Stimulated activated CD4-positive, alpha-beta T cell treated with anti-CD3 and anti-CD28 coated beads, Interleukin-1b, Interleukin-23, amount 100 ng/mL, for 1 hour (primary cell): ENCODE results near the gene SLU7.
A peak's percentile ranks its signal among the peaks of the same experiment; 100 is the strongest.

Experiments
- DNase-seq, 2 donors: peaks; one replicate each; pipeline ENCODE4 v3.0.0-alpha.2; 2020; ENCODE audit warnings: low read depth in 2 of 2

SLU7 gene

DNA sequence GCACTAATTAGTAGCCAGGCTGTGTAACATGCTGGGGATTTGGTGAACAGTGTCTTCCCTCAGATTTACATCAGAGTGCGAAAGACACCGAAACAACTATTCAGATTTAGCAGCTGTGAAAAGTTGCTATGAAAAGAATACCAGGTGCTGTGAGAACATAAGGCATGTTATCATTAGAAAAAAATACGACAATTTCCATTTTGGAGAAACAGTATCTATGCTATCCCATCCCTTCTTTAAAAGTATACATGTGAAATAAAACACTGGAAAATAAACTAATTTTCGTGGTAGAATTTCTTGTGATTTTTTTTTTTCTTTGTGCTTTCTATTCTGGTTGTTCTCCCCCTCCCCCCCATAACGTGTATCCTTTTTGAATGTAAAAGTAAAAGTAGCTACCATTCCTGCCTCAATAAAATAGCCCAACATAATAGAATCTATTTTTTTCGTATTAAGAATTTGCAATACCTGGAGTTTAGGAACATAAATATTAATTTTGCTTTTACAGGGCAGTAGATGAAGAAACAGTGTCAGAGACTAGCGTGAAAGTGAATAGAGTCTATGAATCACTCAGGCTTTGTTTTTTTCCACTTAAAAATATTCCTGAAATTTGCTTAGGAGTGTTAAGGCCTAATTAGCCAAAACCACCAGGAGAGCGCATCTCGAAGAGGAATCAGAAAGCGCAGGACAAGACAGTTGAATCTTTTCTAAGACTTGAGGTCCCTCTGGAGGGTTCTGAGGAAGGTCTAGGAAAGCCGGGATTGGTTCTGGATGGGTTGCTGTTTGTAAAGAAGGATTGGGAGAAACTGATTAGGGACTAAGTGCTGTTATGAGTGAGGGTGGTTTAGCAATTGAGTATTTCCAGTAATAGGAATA lies 813 bp upstream of the SLU7 start:
- no peak for DNase-seq

DNA sequence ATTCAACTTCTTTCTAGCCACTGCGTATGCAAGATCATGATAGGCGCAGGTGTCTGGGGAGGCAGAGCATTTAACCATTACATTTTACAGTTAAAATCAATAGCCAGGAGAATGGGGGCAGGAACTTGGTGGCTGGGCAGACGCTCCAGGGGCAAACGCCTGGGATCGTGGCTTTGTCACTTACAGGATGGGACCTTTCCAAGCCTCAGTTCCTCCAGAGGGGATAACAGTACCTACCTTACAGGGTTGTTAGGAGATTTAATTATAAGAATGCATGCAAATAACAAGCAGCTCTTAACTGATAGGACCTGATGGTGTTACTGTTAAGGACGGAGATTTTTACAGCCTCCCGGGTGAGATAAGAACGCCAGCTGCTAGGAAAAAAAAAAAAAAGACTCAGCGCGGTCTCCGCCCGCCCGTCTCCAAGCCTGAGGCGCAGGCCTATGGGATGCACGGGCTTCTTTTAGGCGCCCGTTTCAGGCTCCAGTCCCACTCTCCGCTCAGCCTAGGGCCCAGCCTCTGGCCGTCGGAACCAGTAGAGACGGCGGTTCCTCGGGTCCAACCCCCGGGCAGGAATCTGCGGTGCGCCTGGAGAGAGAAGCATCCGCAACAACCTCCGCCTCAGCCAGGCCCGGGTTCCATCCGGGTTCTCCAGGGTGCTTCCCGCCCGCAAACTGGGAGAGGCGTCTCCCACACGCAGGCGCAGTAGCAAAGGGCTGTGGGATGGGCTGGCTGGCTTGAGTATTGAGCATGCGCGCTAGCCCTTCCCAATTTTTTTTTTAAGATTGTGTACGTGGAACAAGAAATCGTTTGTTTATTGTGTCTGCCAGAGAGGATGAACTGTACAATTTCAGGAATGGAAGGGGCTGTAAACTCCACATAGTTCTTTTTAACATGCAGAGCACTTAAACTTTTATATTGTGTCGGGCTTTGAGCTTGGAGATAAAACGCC lies 19.2 kb downstream of the SLU7 start, which contains the start of gene FAM200C:
Gene FAM200C (minus strand): TSS at position 653 of the 952 bp plus-strand sequence. CDS start 4,564 bp downstream, outside the sequence.
- DNase-seq, result peak in 1 of 2 donors; percentile 35

DNA sequence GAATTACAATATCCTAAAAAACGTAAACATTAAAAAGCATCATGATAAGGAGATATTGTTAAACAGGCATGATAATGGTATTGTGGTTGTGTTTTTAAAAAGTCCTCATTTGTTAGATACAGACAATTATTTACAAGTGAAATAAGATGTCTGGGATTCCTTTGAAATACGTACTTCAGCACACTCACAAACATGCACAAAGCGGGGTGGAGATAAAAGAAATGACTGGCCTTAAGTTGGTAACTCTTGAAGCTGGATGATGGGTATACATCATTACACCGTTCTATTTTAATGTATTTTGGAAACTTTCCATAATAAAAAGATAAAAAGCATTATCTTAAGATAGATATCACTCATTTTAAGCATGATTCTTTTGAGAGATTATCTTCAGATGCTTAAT lies 20.1 kb downstream of the SLU7 start:
- no peak for DNase-seq

DNA sequence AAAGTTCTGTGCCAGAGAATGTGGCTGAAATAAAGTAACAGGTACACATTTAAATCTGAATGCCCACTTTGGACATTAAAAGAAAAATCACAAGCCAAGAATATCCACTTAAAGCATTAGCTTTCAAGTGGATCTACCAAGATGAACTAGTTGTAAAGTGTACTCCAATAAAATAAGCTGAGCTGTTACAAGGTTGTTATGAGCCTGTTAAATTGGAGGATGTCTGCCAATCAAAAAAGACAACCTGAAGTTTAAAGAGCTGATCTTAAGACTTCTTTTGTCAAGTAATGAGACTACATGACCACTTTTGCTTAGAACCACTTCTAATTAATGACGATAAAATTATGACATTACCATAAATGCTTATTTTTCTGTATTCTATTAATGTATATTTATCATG lies 21.4 kb downstream of the SLU7 start:
- DNase-seq, result no peak

DNA sequence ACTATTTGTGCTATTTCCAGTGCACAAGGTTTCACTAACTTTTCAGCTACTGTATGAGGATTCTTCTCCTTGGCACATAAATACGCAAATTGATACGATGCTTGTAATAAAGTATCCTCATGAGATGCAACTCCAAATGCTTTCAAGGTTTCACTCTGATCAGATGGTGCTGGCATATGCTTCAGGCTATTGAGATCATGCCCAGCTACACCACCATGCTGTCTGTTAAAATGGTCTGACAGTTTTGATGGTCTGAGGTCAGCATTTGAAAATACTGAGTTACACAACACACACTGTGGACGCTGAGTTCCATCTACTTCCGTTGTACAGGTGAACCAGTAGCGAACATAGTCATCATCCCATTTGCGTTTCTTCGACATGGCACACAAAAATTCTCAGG lies 23.8 kb downstream of the SLU7 start:
- no peak for DNase-seq

DNA sequence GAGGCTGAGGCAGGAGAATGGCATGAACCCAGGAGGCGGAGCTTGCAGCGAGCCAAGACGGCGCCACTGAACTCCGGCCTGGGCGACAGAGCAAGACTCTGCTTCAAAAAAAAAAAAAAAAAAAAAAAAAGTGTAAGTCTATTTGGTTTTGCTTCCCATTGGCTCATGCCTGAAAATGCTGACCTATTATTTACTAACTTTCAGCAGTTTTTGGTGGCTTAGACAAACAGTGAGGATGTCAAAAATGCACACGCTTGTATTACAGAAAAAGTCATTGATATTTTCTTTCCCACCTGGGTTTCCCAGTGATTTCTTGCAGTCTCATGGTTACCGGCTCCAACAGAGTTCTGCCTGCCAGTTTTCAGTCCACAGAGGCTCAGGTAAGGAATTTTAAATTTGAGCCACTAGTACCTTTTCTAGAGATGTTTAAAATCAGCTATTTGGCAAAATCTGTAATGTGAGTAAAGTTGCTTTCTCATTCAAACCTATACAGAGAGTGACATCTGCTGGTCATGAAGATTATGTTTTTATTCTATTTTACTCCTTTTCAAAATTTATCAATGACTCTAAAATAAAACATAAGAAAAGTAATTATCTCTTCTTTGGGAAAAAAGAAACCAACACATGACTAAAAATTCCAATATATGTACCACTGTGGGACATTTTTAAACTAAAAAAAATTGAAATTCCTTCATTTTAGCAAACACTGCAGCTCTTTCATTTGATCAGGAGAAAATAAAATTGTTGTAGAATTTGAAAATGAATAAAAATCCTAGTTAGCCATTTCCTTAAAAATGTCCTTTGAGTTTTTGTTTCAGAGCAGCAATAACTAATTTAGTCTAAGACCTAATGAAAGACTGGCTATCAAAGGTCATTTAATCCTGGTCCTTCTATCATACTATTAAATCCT lies 27.8 kb downstream of the SLU7 start:
- DNase-seq, result no peak

DNA sequence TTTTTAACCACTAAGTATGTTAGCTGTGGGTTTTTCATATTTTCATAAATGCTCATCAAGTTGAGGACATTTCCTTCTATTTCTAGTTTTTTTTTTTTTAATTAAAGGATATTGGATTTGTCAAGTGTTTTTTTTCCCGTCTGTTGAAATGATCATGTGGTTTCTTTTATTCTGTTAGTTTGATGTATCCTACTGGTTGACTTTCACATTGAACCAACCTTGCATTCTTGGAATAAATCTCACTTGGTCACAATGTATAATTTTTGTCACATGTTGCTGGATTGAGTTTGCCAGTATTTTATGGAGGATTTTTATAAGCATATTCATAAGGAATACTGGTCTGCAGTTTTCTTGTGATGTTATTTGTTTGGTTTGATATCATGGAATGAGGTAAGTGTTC lies 31.4 kb downstream of the SLU7 start:
- no peak for DNase-seq

DNA sequence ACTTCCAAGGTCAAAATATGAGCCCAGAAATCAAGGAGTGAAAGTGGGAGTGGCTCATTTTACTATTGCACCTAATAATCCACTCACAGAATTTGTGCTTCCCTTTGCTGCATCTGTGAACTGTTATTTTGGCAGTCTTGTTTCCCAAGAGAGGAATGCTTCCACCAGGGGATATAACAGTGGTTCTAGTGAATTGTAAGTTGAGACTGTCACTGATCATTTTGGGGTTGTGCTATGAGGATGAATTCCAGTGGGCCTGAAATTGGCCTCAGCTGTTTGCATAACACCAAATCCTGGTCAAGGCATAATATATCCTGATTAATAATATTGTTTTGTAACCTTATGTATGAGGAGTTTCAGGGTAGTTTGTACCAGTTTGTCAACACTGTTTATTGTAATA lies 33.4 kb downstream of the SLU7 start:
- no peak for DNase-seq

DNA sequence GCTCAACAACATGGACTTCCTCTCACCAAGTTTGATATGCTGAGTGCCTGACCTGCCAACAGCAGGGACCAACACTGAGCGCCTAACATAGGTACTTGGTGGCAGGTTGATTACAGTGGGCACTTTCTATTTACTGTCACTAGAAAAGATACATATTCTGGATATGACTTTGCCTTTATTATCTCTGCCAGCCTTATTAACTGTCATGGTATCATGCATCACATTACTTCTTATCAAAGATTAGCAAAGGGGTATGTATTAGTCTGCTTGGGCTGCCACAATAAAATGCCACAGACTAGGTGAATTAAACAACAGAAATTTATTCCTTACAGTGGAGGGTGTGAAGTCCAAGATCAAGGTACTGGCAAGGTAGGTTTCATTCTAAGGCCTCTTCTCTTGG lies 34.2 kb downstream of the SLU7 start:
- no peak for DNase-seq

DNA sequence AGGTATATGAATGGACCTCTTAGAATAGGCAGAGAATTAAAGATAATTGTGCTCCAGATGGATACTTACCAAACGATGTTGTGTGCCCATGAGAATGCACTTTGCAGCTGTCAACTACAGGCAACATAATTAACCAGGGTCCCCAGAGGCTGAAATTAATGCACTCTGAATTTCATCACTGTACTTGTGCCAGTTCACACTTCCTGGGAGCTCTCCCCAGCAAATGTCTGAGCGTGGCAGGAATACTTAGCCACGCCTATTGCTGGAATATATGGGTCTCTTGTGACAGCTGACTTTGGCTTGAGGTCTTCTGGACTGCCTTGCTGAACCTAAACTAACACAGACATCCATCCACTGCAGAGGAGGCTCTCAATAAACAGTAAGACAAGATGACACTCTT lies 36.5 kb downstream of the SLU7 start:
- no peak for DNase-seq

DNA sequence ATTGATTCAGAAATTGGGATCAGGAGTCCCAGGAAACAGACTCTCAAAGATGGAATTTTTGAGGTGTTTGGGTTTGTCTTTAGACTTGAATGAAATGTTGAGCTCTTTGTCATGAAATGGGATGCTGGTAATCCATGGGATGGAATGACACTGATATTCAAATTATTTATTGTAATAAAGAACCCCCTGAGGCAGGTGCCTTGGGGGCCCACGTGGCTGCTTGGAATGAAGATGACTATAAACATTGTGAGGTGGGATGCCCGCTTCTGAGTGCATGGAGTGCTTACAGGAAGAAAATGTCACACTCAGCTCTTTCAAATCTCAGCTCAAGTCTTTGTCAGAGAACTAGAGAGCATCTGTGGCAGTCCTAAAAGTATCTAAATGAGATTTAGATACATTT lies 38.8 kb downstream of the SLU7 start:
- DNase-seq, result no peak

DNA sequence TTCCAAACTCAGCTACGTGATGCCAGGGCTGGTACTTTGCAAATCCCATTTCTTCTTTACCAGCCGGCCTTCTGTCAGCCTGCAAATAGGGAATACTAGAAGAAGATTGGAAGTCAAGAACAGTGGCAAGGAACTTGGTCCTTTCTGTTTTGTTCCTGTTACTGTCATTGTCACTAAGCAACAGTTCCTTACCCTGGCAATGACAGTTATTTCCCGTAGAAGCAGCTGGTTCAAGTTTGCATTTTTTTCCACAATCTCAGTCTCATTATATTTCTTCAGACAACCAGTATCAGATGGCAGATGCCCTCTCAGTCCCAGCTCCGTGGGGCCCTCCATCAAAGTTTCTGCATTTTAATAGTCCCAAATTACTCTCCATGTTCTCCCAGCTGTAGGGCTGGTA lies 39.4 kb downstream of the SLU7 start:
- DNase-seq, result no peak

DNA sequence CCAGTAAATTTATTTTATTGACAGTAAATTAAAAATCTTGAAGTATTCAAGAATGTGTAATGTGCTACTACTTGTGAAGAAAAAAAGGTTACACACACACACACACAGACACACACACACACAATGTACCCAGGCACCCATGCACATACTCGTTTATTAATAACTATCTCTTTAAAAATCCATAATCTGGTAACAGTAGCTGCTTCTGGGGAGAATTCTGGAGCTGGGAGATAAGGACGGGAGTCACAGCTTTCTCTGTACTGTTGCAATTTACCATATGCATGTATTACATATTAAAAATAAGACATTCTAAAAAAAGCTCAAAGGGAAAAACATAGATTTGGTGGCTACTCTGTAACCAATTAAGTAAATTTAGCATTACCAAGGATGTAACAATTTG lies 40.6 kb downstream of the SLU7 start:
- DNase-seq, result no peak

DNA sequence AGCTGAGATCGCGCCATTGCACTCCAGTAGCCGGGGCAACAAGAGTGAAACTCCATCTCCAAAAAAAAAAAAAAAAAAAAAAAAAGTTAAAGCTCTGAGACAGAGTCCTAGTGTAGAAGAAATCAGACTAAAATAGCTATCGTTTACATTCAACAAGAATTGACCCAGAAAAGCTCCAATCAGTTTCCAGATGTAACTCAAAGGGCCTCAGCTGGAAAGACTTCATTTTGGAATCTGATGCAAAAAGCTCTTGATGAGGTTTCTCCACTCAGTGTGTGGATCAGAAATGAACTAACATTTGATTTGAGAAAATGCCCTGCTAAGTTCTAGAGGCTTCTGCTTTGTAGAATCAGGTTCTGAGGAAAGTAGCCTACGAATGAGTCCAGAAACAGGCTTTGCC lies 41.2 kb downstream of the SLU7 start:
- DNase-seq, result no peak

DNA sequence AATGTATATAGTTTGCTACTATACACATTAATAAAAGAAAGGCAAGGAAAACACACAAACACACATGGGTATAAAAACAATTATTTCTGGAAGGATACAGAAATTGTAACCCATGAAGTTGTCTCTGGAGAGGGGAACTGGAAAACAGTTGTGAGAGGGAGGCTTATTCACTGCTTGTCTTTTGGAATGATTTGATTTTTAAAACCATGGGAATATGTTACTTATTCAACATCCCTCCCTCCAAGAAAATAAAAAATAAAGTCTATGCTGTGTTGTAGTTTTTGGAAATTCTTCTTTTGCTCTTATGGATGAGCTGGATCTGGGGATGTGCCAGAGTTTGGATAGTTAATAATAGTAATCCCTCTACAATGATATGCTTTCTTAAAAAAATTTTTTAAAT lies 42.5 kb downstream of the SLU7 start:
- DNase-seq, result no peak

DNA sequence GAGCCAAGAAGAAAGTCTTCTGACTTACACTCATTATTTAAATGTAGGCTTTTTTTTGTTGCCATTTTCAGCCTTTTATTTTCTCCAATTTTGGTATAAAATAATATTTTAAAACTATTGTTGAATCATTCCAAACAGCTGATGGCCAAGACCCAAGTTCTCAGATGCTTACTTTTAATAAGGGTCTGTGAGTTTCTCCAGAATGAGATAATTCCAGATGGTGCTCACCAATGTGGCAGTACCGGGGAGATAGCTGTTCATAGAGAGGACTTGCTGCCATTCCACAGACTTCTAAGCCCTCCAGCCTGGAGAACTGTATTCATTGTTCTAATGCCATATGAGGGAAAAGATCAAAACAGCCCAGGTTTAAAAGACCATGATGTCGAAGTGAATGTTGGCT lies 43.2 kb downstream of the SLU7 start:
- no peak for DNase-seq

DNA sequence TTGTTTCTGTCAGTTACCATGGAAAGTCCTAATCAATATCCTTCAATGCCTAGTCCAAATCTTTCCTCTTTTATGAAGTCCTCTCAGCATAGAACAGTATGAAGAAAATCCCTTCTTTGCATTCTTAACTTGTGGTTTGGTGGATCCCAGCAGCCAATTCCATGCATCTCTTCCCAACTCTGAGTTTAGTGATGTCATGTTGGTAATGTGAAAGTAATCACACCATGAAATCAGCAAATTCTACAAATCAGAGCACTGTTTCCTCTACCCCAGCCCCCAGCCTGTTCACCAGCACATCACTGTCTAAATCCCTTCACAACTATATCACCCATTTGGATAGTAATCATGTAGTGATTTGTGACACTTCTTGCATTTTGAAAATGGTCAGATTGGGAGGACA lies 43.7 kb downstream of the SLU7 start:
- DNase-seq, result no peak

DNA sequence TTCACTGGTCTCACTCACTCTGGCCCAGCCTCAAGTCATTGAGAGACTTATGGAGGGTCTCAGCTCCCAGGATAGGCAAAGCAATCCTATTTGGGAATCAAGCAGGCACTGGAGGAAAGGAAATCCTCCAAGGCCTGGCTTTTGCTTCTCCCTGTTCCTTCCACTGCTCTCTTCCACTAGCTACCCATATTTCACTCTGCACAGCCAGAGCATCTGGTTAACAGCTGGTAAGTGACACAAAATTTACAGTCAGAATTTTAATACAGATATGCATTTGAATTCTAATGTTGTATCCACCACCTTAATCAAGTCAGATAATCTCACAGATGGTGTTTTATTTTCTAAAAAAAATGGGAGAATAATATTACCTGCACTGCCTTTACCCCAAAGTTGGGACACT lies 47.6 kb downstream of the SLU7 start:
- no peak for DNase-seq

DNA sequence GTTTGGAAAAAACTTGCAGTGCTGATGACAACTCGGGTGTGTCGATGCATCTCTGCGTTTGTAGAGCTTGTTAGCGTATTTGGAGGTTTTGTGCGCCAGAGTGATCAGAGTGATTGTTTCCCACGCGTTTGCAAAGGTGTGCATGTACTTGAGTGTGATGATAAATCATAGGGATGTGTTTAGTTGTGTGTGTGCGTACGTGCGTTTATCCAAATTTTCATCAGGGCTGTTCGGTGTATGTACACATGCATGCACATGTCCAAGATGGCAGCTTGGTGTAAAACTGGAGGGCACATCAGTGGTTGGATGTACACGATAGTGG lies 48.2 kb downstream of the SLU7 start:
- DNase-seq, result no peak

DNA sequence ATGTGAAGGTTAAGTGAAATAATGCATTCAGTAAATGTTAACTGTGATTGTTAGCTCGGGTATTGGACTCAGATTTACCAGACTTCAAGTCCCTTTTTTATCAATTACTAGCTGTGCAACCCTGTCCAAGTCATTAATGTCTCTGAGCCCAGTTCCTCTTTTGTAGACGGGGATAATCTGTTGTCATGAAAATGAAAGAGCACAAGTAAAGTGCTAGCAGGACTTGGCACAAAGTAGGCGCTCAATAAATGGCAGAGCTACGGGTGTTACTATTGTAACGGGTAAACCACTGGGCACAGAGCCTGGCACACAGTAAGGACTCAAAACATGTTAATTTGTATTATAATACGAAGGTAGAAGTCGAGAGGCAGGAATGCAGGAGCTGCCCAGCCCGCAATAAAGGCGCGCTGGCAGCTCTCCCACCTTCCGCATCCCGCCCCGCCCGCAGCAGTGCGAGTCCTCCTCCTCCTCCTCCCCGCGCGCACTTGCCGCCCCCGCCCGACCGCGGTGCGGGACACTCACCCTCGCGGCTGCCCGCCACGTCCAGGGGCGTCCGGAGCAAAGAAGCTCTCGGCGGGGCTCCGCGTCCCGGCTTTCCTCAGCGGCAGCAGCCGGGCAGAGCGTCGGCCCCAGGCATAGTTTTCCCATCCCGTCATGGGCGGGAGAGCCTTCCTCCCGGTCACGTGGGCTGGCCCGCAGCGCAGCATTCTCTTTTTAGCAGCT lies 48.7 kb downstream of the SLU7 start, which contains the start of gene C1QTNF2:
Gene C1QTNF2 (minus strand): TSS at position 637 of the 723 bp plus-strand sequence. CDS start 15,615 bp downstream, outside the sequence.
- DNase-seq, result no peak

DNA sequence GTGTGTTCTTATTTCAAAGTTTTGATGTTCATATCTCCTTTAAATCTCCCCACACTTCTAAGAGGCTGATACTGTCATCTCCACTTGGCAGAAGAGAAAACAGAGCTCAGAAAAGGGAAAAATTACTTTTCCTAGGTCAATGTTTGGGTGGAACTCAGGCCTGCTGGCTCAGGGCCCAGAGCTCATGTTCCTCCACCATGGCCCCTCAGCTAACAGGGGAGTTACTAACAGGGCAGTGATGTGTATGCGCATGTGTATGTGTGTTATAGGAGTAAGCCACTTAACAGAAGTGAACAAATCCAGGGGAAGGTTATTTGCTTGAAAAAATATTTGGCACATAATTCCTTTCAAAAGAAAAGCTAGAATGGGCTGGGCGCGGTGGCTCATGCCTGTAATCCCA lies 51.0 kb downstream of the SLU7 start:
- DNase-seq, result no peak
